HepG2 (cell line): ENCODE results near the gene CADM1. TPM values are rescaled to one million over a fixed set of nuclear protein-coding genes. Genes with fewer than 3 reads are reported as not detected.

ENCODE experiments used
- DNMT3B ChIP-seq: conservative IDR thresholded peaks from 2 replicates; pipeline ENCODE4 v1.6.1; 2016; ENCODE audit warnings: missing biosample characterization, control low read depth
- EEA1 ChIP-seq: sonication (generic); formaldehyde crosslinking; IDR thresholded peaks from 2 replicates; pipeline ENCODE4 v1.5.1; 2020; ENCODE audit warnings: mild to moderate bottlenecking, missing genetic modification reagents, borderline replicate concordance
- RBM22 ChIP-seq: fragments of 200-400 bp; formaldehyde crosslinking; optimal IDR thresholded peaks from 2 replicates; pipeline ENCODE3; 2017; ENCODE audit warnings: mild to moderate bottlenecking, low read length, moderate library complexity
- SP5 ChIP-seq: IDR thresholded peaks from 2 replicates; pipeline ENCODE4 v1.6.1; 2016; ENCODE audit warnings: low read depth, borderline replicate concordance
- ZFP90 ChIP-seq: sonication (generic); formaldehyde crosslinking; IDR thresholded peaks from 2 replicates; pipeline ENCODE4 v1.8.0; 2022; ENCODE audit warnings: missing genetic modification reagents, mild to moderate bottlenecking, inconsistent platforms, borderline replicate concordance
- ZNF335 ChIP-seq: sonication (generic); formaldehyde crosslinking; IDR thresholded peaks from 2 replicates; pipeline ENCODE4 v1.4.0; 2020; ENCODE audit warnings: missing genetic modification reagents
- ZNF547 ChIP-seq: sonication (generic); formaldehyde crosslinking; IDR thresholded peaks from 2 replicates; pipeline ENCODE4 v1.5.1; 2020; ENCODE audit warnings: mild to moderate bottlenecking, missing genetic modification reagents
- ZNF841 ChIP-seq: sonication (generic); formaldehyde crosslinking; IDR thresholded peaks from 2 replicates; pipeline ENCODE4 v1.8.1; 2023; ENCODE audit warnings: missing genetic modification reagents, borderline replicate concordance
- polyA plus RNA-seq, 8 experiments: library from polyadenylated mRNA; depleted of rRNA in 3 of 8; stranded (reverse) in 7 of 8; unstranded in 1 of 8; fragments of >200 nt; fragmentation: Illumina TruSeq in 4 of 8; extraction: Trizol in 4 of 8; gene quantifications; 2 replicates each; pipeline versions ENCODE4 v1.2.1 to v1.2.3, GENCODE V29; 2011 to 2016; ENCODE audit warnings: low read depth in 4 of 8, missing spikeins in 1 of 8, mixed read lengths in 1 of 8; ENCODE audit not compliant: insufficient read depth in 1 of 8
- total RNA-seq, 5 experiments: library from RNA; depleted of rRNA; stranded (reverse); fragments of >200 nt; fragmentation: Illumina TruSeq; extraction: Trizol; gene quantifications; 2 replicates each; pipeline ENCODE4 v1.2.3, GENCODE V29; 2016; ENCODE audit warnings: low read depth in 1 of 5
- TF ChIP-seq, protein P1 (sequence below): sonication (generic); formaldehyde crosslinking; IDR thresholded peaks from 2 replicates; pipeline ENCODE4 v1.4.0; 2020; ENCODE audit warnings: mild to moderate bottlenecking, missing genetic modification reagents, borderline replicate concordance
- TF ChIP-seq, protein P2 (sequence below): sonication (generic); formaldehyde crosslinking; conservative IDR thresholded peaks from 2 replicates; pipeline ENCODE4 v1.4.0; 2020; ENCODE audit warnings: missing genetic modification reagents
- TF ChIP-seq, protein P3 (sequence below): sonication (generic); formaldehyde crosslinking; IDR thresholded peaks from 2 replicates; pipeline ENCODE4 v1.5.0; 2020; ENCODE audit warnings: mild to moderate bottlenecking, missing genetic modification reagents
- TF ChIP-seq, protein P4 (sequence below): sonication (generic); formaldehyde crosslinking; IDR thresholded peaks from 2 replicates; pipeline ENCODE4 v1.4.0; 2020; ENCODE audit warnings: mild to moderate bottlenecking, missing genetic modification reagents

The CADM1 gene
- total and polyA plus RNA-seq, 2 of the 13 experiments (the other 11 are each of a cell fraction or from before 2014, with no cell fraction given) = 71.3 to 122 TPM

DNA sequence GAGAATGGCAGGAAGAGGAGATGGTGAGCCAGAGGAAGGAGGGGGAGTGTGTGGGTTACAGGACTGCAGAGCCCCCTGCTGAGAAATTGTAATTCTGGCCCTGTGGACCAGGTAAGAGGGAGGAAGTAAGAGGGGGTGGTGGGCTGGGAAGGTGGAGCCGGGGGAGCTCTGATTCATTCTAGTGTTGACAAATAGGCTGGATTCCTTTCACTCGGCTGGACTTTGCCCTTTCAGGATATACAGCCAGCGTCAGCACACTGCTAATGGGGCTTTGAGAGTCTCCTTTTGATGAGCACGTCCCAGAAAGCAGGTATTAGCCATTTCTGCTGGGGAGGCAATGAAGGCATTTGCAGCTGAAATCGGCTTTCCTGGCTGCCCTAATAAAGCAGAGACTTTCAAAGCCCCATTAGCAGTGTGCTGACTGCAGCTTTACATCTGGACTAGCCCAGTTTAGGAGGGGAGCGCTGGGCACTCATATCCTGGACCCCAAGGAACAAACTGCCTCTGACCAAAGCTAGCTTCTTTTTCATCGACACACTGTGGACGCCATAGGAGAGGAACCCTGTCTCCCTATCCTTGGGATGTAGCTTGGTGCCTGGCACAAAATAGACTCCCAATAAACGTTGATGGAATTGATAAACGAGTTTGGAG is 44.8 kb upstream of the CADM1 start (continued):
- TF ChIP-seq, protein P1, sequence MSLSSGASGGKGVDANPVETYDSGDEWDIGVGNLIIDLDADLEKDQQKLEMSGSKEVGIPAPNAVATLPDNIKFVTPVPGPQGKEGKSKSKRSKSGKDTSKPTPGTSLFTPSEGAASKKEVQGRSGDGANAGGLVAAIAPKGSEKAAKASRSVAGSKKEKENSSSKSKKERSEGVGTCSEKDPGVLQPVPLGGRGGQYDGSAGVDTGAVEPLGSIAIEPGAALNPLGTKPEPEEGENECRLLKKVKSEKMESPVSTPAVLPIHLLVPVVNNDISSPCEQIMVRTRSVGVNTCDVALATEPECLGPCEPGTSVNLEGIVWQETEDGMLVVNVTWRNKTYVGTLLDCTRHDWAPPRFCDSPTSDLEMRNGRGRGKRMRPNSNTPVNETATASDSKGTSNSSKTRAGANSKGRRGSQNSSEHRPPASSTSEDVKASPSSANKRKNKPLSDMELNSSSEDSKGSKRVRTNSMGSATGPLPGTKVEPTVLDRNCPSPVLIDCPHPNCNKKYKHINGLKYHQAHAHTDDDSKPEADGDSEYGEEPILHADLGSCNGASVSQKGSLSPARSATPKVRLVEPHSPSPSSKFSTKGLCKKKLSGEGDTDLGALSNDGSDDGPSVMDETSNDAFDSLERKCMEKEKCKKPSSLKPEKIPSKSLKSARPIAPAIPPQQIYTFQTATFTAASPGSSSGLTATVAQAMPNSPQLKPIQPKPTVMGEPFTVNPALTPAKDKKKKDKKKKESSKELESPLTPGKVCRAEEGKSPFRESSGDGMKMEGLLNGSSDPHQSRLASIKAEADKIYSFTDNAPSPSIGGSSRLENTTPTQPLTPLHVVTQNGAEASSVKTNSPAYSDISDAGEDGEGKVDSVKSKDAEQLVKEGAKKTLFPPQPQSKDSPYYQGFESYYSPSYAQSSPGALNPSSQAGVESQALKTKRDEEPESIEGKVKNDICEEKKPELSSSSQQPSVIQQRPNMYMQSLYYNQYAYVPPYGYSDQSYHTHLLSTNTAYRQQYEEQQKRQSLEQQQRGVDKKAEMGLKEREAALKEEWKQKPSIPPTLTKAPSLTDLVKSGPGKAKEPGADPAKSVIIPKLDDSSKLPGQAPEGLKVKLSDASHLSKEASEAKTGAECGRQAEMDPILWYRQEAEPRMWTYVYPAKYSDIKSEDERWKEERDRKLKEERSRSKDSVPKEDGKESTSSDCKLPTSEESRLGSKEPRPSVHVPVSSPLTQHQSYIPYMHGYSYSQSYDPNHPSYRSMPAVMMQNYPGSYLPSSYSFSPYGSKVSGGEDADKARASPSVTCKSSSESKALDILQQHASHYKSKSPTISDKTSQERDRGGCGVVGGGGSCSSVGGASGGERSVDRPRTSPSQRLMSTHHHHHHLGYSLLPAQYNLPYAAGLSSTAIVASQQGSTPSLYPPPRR (CRISPR knock-in tag) = no peak
- TF ChIP-seq DNMT3B = no peak
- TF ChIP-seq ZNF335 = 0 out of 2 replicates have a peak, but pooled peaks have one; percentile 47
- TF ChIP-seq EEA1 = no peak
- TF ChIP-seq, protein P2, sequence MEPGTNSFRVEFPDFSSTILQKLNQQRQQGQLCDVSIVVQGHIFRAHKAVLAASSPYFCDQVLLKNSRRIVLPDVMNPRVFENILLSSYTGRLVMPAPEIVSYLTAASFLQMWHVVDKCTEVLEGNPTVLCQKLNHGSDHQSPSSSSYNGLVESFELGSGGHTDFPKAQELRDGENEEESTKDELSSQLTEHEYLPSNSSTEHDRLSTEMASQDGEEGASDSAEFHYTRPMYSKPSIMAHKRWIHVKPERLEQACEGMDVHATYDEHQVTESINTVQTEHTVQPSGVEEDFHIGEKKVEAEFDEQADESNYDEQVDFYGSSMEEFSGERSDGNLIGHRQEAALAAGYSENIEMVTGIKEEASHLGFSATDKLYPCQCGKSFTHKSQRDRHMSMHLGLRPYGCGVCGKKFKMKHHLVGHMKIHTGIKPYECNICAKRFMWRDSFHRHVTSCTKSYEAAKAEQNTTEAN (CRISPR knock-in tag) = peak; percentile 35; the same call in 1 of the 2 replicates
- no peak for TF ChIP-seq ZFP90 (CRISPR knock-in tag)
- TF ChIP-seq ZNF841 = no peak
- no peak for TF ChIP-seq ZNF547 (CRISPR knock-in tag)
- TF ChIP-seq, protein P3, sequence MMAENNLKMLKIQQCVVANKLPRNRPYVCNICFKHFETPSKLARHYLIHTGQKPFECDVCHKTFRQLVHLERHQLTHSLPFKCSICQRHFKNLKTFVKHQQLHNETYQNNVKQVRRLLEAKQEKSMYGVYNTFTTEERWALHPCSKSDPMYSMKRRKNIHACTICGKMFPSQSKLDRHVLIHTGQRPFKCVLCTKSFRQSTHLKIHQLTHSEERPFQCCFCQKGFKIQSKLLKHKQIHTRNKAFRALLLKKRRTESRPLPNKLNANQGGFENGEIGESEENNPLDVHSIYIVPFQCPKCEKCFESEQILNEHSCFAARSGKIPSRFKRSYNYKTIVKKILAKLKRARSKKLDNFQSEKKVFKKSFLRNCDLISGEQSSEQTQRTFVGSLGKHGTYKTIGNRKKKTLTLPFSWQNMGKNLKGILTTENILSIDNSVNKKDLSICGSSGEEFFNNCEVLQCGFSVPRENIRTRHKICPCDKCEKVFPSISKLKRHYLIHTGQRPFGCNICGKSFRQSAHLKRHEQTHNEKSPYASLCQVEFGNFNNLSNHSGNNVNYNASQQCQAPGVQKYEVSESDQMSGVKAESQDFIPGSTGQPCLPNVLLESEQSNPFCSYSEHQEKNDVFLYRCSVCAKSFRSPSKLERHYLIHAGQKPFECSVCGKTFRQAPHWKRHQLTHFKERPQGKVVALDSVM (CRISPR knock-in tag) = no peak
- no peak for TF ChIP-seq RBM22
- TF ChIP-seq, protein P4, sequence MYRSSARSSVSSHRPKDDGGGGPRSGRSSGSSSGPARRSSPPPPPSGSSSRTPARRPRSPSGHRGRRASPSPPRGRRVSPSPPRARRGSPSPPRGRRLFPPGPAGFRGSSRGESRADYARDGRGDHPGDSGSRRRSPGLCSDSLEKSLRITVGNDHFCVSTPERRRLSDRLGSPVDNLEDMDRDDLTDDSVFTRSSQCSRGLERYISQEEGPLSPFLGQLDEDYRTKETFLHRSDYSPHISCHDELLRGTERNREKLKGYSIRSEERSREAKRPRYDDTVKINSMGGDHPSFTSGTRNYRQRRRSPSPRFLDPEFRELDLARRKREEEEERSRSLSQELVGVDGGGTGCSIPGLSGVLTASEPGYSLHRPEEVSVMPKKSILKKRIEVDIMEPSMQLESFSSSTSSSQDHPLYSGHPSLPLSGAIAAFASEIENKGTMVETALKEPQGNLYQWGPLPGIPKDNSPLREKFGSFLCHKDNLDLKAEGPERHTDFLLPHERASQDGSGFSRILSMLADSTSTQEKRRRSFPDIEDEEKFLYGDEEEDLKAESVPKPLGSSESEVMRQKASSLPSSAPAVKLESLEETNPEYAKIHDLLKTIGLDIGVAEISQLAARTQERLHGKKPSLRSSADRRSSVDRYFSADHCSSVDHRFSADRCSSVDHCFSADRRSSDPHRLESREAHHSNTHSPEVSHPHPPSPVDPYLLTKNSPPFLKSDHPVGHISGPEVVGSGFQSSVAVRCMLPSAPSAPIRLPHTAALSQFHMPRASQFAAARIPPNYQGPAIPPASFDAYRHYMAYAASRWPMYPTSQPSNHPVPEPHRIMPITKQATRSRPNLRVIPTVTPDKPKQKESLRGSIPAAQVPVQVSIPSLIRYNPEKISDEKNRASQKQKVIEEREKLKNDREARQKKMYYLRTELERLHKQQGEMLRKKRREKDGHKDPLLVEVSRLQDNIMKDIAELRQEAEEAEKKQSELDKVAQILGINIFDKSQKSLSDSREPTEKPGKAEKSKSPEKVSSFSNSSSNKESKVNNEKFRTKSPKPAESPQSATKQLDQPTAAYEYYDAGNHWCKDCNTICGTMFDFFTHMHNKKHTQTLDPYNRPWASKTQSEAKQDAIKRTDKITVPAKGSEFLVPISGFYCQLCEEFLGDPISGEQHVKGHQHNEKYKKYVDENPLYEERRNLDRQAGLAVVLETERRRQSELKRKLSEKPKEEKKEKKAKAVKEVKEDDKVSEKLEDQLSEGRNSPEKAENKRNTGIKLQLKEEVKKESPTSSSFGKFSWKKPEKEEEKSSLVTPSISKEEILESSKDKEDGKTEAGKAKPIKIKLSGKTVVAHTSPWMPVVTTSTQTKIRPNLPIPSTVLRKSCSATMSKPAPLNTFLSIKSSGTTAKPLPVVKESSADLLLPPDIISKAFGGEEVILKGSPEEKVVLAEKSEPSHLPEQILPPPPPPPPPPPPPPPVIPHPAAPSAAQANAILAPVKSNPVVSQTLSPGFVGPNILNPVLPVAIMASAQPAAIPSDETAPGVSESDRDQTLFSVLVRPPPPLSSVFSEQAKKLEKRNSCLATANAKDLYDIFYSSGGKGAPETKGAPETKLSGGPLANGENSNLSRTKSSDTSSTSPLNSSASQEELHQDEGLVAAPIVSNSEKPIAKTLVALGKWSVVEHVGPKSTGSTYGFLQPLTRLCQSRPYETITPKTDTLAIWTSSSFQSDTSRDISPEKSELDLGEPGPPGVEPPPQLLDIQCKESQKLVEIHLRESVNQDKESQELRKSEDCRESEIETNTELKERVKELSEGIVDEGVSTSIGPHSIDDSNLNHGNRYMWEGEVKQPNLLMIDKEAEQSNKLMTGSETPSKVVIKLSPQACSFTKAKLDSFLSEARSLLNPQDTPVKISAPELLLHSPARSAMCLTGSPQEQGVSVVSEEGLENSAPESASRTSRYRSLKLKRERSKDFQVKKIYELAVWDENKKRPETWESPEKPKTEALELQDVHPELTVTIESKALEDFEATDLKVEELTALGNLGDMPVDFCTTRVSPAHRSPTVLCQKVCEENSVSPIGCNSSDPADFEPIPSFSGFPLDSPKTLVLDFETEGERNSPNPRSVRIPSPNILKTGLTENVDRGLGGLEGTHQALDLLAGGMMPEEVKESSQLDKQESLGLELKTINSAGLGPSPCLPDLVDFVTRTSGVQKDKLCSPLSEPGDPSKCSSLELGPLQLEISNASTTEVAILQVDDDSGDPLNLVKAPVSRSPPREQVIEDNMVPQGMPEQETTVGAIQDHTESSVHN = no peak
- peak; percentile 80 for TF ChIP-seq SP5 (CRISPR knock-in tag)
